Panc1 (cell line): ENCODE data around the gene ZER1. TPM values are rescaled to one million over a fixed set of nuclear protein-coding genes. Genes with fewer than 3 reads are reported as not detected.
A peak's percentile ranks its signal among the peaks of the same experiment; 100 is the strongest.

Source experiments
- ATAC-seq: fragments of 200-7000 bp; cut with Tn5 transposase; 2 replicates; pipeline ENCODE4 v1.9.1; 2020; ENCODE audit warnings: mild to moderate bottlenecking, moderate library complexity
- BruUV-seq: library from RNA; stranded (reverse); fragments of 400-500 nt; replicated peaks from 2 replicates; lab custom pipeline; 2021; lab: Mats Ljungman, UMichigan
- CTCF ChIA-PET: fragments of 300-600 bp; sonication (Branson Sonifier 250); formaldehyde crosslinking; loops from one replicate; lab custom pipeline; 2022; ENCODE audit warnings: antibody characterized with exemption; lab: Charles Lee
- POLR2A ChIA-PET: fragments of 300-600 bp; sonication (Branson Sonifier 250); formaldehyde crosslinking; loops from one replicate; lab custom pipeline; 2022; ENCODE audit warnings: antibody characterized with exemption; lab: Charles Lee
- DNase-seq: peaks from one replicate; pipeline ENCODE4 v3.0.0-alpha.2; 2010; ENCODE audit warnings: low read depth, low spot score
- H3K27ac ChIP-seq: 2 replicates; pipeline ENCODE4 v1.5.1; 2011; ENCODE audit warnings: mild to moderate bottlenecking, low read length, inconsistent platforms
- H3K27me3 ChIP-seq: fragments of 200-500 bp; sonication (Bioruptor generic); 2 replicates; pipeline ENCODE4 v1.6.0; 2014; ENCODE audit warnings: low read length, inconsistent platforms; ENCODE audit not compliant: control insufficient read depth, insufficient read depth
- H3K36me3 ChIP-seq: fragments of 200-500 bp; sonication (Bioruptor generic); 2 replicates; pipeline ENCODE4 v1.5.1; 2014; ENCODE audit warnings: inconsistent platforms, mild to moderate bottlenecking, low read length, moderate library complexity; ENCODE audit not compliant: control insufficient read depth, insufficient read depth
- H3K4me1 ChIP-seq: 2 replicates; pipeline ENCODE4 v1.5.1; 2011; ENCODE audit warnings: inconsistent platforms, mild to moderate bottlenecking, low read length, moderate library complexity; ENCODE audit not compliant: control insufficient read depth, insufficient read depth
- H3K4me3 ChIP-seq, 2 experiments: 2 replicates each; pipeline ENCODE4 v1.5.1; 2011 to 2012; ENCODE audit warnings: low read depth in 2 of 2, low read length in 2 of 2, mild to moderate bottlenecking in 2 of 2, inconsistent platforms in 1 of 2, moderate library complexity in 1 of 2
- H3K9me3 ChIP-seq: fragments of 200-500 bp; sonication (Bioruptor generic); 2 replicates; pipeline ENCODE4 v1.5.1; 2014; ENCODE audit warnings: low read depth, mild to moderate bottlenecking, inconsistent platforms, low read length, moderate library complexity; ENCODE audit not compliant: control insufficient read depth, insufficient read depth
- CTCF ChIP-seq: fragments of 450-650 bp; IDR thresholded peaks from 2 replicates; pipeline ENCODE4 v1.5.1; 2017; ENCODE audit warnings: mild to moderate bottlenecking
- POLR2AphosphoS5 ChIP-seq: IDR thresholded peaks from 2 replicates; pipeline ENCODE4 v1.6.1; 2012; ENCODE audit warnings: mild to moderate bottlenecking, low read depth, low read length, moderate library complexity
- SIN3A ChIP-seq: IDR thresholded peaks from 2 replicates; pipeline ENCODE4 v1.6.1; 2012; ENCODE audit warnings: low read depth, mild to moderate bottlenecking, low read length, moderate library complexity, borderline replicate concordance; ENCODE audit not compliant: insufficient read depth
- TCF7L2 ChIP-seq: IDR thresholded peaks from 2 replicates; pipeline ENCODE4 v1.6.1; 2011; ENCODE audit warnings: mild to moderate bottlenecking, low read depth, low read length, inconsistent platforms
- in situ Hi-C: cut with HindIII; loops from 2 replicates; pipeline ENCODE4 v1.10.0; 2016; ENCODE audit warnings: low sequenced_read_pairs, low pct_unique_long_range_greater_than_20kb
- intact Hi-C: fragments of 100-400 bp; cut with micrococcal nuclease; formaldehyde crosslinking; loops from one replicate; pipeline ENCODE4 v1.10.0; 2022; ENCODE audit not compliant: unreplicated experiment
- total RNA-seq: library from RNA; stranded (reverse); gene quantifications from one replicate; pipeline ENCODE4 v1.2.1, GENCODE V29; 2021; ENCODE audit not compliant: unreplicated experiment
- TF ChIP-seq, protein P1 (sequence below), 2 experiments: IDR thresholded peaks; 2 replicates each; pipeline ENCODE4 v1.6.1; 2011 to 2012; ENCODE audit warnings: low read depth in 2 of 2, control low read depth in 1 of 2, low read length in 1 of 2, mild to moderate bottlenecking in 1 of 2, moderate library complexity in 1 of 2; ENCODE audit not compliant: insufficient read depth in 1 of 2

Gene ZER1
- total RNA-seq, 1 experiment from 2014 or later: 16.2 TPM

DNA sequence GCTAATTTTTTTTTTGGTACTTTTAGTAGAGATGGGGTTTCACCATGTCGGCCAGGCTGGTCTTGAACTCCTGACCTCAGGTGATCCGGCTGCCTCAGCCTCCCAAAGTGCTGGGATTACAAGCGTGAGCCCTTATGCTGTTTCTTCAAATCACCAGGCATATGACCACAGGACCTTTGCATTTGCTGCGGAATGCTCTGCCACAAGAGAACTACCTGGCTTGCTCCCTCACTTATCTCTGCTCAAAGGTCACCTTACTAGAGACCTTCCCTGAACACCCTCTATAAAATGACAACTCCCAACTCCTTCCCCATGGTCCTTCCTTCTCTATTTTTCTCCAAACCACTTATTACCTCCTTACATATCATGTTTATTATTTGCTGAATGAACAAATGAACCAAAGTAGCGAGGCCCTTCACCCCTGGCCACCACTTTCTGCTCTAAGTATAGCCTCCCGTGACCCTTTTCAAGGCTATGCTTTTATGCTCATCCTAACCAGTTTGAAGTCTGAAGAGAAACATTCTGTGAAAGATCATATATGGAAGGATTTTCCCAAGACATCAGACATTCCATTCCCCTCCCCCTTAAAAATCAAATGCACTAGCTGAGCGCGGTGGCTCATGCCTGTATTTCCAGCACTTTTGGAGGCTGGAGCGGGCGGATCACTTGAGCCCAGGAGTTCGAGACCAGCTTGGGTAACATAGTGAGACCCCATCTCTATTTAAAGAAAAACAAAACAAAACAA is 1.3 kb downstream of the ZER1 start:
- ChIA-PET CTCF (interaction anchor here (0.5 kb wide), 1 partner anchor 107 kb away, joined by 3 read pairs; no protein-coding TSS in a partner anchor), POLR2A (interaction anchor here (0.6 kb wide), 1 partner anchor 407 kb away, joined by 3 read pairs; no protein-coding TSS in a partner anchor)
- ATAC-seq (no peak), DNase-seq (no peak)
- TSS peak; percentile 80 for BruUV-seq
- in situ Hi-C loops (no loop called here), intact Hi-C loops (no loop called here)
- H3K36me3 ChIP-seq: no peaks in the 10 kb centered on the region
- H3K4me3 ChIP-seq: peak overlapping the region; percentile 68 to 86
- TF ChIP-seq POLR2AphosphoS5: no peak
- no peak for TF ChIP-seq SIN3A
- TF ChIP-seq CTCF: no peak
- TF ChIP-seq TCF7L2: no peak
- TF ChIP-seq, protein P1, sequence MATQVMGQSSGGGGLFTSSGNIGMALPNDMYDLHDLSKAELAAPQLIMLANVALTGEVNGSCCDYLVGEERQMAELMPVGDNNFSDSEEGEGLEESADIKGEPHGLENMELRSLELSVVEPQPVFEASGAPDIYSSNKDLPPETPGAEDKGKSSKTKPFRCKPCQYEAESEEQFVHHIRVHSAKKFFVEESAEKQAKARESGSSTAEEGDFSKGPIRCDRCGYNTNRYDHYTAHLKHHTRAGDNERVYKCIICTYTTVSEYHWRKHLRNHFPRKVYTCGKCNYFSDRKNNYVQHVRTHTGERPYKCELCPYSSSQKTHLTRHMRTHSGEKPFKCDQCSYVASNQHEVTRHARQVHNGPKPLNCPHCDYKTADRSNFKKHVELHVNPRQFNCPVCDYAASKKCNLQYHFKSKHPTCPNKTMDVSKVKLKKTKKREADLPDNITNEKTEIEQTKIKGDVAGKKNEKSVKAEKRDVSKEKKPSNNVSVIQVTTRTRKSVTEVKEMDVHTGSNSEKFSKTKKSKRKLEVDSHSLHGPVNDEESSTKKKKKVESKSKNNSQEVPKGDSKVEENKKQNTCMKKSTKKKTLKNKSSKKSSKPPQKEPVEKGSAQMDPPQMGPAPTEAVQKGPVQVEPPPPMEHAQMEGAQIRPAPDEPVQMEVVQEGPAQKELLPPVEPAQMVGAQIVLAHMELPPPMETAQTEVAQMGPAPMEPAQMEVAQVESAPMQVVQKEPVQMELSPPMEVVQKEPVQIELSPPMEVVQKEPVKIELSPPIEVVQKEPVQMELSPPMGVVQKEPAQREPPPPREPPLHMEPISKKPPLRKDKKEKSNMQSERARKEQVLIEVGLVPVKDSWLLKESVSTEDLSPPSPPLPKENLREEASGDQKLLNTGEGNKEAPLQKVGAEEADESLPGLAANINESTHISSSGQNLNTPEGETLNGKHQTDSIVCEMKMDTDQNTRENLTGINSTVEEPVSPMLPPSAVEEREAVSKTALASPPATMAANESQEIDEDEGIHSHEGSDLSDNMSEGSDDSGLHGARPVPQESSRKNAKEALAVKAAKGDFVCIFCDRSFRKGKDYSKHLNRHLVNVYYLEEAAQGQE (IDR thresholded peaks at IDR 0.05; ENCODE audit: insufficient read depth in 1 of 2, low read depth in 2 of 2, low read length in 1 of 2): no peak
- no peak overlapping the region; the same call in 1 of the 2 replicates for H3K27ac ChIP-seq
- no peaks in the 10 kb centered on the region for H3K27me3 ChIP-seq
- H3K4me1 ChIP-seq: no peaks in the 10 kb centered on the region
- H3K9me3 ChIP-seq: no peaks in the 10 kb centered on the region

DNA sequence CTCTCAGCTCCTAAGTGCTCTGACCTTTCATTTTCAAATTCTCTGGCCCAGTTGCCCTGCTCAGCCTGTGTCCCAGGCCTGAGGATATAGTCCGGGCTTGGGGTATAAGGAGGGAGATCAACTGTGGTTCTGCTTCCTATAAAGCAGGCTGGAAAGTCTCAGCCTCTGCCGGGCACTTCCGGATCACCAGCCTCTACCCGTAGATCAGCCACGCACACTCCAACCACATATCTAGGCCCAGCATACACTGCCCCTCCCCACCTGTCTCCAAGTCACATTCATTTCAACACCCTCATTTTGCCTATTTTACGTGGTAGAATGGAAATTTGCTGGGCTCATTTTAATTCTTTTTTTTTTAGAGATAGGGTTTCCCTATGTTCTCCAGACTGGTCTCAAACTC is 3.1 kb downstream of the ZER1 start:
- TF ChIP-seq SIN3A: no peak
- no TSS peak for BruUV-seq
- CTCF ChIA-PET: no interaction called here
- Histone ChIP-seq H3K36me3 (no peaks in the 10 kb centered on the region), H3K27ac (no peak overlapping the region), H3K27me3 (no peaks in the 10 kb centered on the region), H3K4me3 (no peak overlapping the region), H3K4me1 (no peaks in the 10 kb centered on the region), H3K9me3 (no peaks in the 10 kb centered on the region)
- in situ Hi-C loops (no loop called here), intact Hi-C loops (no loop called here)
- no peak for DNase-seq
- ATAC-seq: no peak
- POLR2A ChIA-PET: no interaction called here

- H3K27ac ChIP-seq: no peak overlapping the region
- TF ChIP-seq CTCF: no peak
- TF ChIP-seq, protein P1 (IDR thresholded peaks at IDR 0.05; ENCODE audit: insufficient read depth in 1 of 2, low read depth in 2 of 2, low read length in 1 of 2): no peak
- no peak for TF ChIP-seq POLR2AphosphoS5
- TF ChIP-seq TCF7L2: no peak
- no peak for TF ChIP-seq SIN3A
- no peak for DNase-seq
- ChIA-PET POLR2A (no interaction called here), CTCF (no interaction called here)
- no peak overlapping the region for H3K4me3 ChIP-seq
- no peaks in the 10 kb centered on the region for H3K4me1 ChIP-seq
- in situ Hi-C loops: no loop called here
- H3K9me3 ChIP-seq: no peaks in the 10 kb centered on the region
- intact Hi-C loops: no loop called here
- no peaks in the 10 kb centered on the region for H3K27me3 ChIP-seq
- ATAC-seq: no peak
- no peaks in the 10 kb centered on the region for H3K36me3 ChIP-seq
- no TSS peak for BruUV-seq
These were observed 6.2 kb downstream of the ZER1 start for GRCh38 chr9:128765499-128765898.
